Stimulated activated CD8-positive, alpha-beta memory T cell treated with anti-CD3 and anti-CD28 coated beads, Interleukin-4, amount 100 ng/mL, for 48 hours (primary cell): Measurements from ENCODE around the gene BOLA2.
"Not testable (repeated sequence)": the region's sequence is repeated elsewhere in the genome, so short reads cannot be mapped to it uniquely, and the experiment has no call there.

Experiments used
- DNase-seq: peaks from one replicate; pipeline ENCODE4 v3.0.0-alpha.2; 2020

Gene BOLA2

GRCh38 chr16:29454269-29454668 lies at the start of gene BOLA2, which contains the start of gene SLX1B:
TSS of gene BOLA2 (minus strand) at chr16:29454351. CDS start at chr16:29454253, 98 bp downstream.
TSS of gene SLX1B (plus strand) at chr16:29454533.
- not testable (repeated sequence) for DNase-seq

DNA sequence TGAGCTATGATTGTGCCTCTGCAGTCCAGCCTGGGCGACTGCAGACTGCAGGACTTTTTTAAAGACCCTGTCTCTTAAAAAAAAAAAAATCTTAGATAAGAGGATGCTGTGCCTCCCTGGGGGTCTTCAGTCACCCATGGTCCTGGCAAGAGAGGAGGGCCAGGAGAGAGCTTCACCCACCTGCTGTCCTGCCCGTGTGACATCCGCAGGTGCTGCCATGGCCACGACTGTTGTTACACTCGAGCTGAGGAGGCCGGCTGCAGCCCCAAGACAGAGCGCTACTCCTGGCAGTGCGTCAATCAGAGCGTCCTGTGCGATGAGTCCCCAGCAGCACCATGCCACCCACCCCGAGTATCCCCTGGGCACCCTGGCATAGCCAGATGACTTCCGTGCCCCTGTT lies 28.1 kb upstream of the BOLA2 start:
- DNase-seq = peak; percentile 21

DNA sequence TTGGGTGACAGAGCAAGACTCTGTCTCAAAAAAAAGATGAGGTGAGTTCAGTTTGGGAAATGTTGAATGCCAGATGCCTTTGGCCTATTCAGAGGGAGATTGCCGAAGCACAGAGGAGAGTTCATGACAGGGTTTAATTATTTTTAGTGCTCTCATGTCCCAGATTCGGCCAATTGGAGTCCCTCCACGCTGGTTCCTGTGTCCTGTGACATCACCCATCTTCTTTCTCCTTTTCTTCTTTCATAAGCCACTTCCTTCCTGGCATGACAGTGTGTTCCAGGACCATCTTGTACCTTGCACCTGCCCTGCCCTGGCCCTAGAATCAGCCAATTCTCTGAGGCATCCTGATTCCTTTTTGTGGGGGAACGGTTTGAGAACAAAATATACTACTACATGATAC lies 17.9 kb upstream of the BOLA2 start:
- DNase-seq = not testable (repeated sequence)

DNA sequence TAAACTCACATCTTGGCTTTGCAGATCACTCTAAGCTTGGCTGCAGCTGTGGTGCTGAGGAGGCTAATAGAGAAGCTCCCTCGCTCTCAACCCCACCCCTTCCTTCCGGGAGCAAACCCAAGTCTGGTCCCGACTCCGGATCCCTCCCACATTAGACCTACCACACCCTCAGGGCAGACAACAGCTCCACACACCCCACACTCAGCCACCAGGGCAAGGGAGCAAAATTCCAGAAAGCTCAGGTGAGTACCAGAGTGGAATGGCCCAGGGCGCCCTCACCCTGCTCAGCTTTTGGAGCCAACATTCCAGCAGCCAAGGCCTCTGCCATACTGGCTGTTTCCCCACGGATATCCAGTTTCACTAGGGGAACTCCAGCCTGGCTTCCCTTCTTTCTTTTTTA lies 15.5 kb upstream of the BOLA2 start:
- peak; percentile 48 for DNase-seq

- not testable (repeated sequence) for DNase-seq
These were observed 13.7 kb upstream of the BOLA2 start for GRCh38 chr16:29467654-29468366.

- DNase-seq = not testable (repeated sequence)
These were observed 12.8 kb upstream of the BOLA2 start for GRCh38 chr16:29466904-29467303.

GRCh38 chr16:29465985-29466824 lies 12.1 kb upstream of the BOLA2 start:
- DNase-seq = not testable (repeated sequence)

DNA sequence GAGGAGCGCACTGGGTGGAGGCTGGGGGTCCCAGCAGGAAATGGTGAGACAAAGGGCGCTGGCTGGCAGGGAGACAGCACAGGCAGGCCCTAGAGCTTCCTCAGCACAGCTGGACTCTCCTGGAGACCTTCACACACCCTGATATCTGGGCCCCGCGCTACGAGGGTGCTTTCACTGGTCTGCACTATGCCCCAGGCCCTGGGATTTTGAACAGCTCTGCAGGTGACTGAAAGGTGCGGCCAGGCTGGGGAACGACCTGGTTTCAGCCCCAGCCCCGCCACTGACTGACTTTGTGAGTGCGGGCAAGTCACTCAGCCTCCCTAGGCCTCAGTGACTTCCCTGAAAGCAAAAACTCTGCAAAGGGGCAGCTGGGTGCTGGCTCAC lies 6.5 kb upstream of the BOLA2 start:
- DNase-seq = not testable (repeated sequence)

GRCh38 chr16:29459706-29460646 lies 5.8 kb upstream of the BOLA2 start, which contains the start of gene SULT1A4:
TSS of gene SULT1A4 (plus strand) at chr16:29459913. CDS start at chr16:29461386, 1,473 bp downstream.
- DNase-seq = not testable (repeated sequence)

- peak; percentile 24 for DNase-seq
These were observed 3.5 kb upstream of the BOLA2 start for GRCh38 chr16:29457660-29458059.

GRCh38 chr16:29454828-29455227 lies 677 bp upstream of the BOLA2 start:
- DNase-seq = not testable (repeated sequence)

- not testable (repeated sequence) for DNase-seq
These were observed 397 bp downstream of the BOLA2 start for GRCh38 chr16:29453754-29454153.

DNA sequence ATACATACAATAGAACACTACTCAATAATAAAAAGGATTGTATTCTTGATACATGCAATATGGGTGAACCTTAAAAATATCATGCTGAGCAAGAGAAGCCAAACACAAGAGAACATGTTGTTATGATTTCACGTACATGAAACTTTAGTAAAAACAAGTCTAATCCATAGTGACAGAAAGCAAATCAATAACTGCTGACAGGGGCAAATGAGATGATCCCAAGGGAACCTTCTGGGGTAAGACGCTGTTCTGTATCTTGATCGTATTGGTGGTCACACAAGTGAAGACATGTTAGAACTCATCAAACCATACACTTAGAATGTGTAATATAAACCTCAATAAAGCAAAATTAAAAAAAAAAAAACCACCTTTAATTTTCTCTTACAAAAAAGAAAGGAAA lies 28.8 kb downstream of the BOLA2 start:
- DNase-seq = not testable (repeated sequence)

GRCh38 chr16:29423587-29423986 lies 30.6 kb downstream of the BOLA2 start:
- DNase-seq = not testable (repeated sequence)

GRCh38 chr16:29405249-29405648 lies 48.9 kb downstream of the BOLA2 start:
- not testable (repeated sequence) for DNase-seq
